DMS53 treated with DMSO at 0.1 percent for 48 hours (cell line): ENCODE results near the gene STN1.

ENCODE experiments used
- DNase-seq: peaks from one replicate; lab custom pipeline; 2025; ENCODE audit not compliant: unreplicated experiment; lab: John Stamatoyannopoulos, UW

The STN1 gene

DNA sequence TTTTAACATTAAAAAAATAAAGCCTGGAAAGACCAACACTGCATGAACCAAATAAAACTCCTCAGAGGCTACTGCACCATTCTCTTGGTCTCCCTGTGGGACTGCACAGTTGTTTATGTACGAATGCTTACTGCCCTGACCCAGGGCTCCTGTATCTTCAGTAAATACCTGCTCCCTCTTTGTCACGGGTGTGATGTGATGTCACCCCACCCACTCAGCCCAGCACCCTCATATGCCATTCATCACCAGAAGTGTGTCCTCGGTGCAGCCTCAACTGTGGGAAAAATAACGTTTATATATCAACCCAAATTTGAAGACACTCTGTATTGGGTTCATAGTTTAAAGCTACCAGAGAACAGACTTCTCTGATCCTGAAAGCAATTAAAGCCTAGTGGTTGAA, 48.6 kb downstream of the STN1 start:
- DNase-seq = no peak

DNA sequence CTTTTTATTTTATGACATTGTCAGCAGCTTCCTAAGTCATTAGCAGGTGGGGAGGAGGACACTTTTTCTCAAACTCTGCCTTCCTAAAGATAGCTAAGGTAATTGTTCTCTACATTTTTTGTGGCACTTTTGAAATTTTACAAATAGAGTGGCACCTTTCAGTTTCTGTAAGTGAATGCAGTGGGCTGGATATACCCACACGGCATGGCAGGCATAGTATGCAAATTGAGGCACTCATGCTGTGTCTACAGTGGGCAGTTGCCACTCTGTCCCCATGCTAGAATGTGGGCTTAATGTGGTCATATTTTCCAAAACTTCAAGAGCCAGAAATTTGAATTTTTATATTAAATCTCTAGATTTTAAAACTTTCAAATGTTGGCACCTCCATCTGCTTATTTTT, 49.8 kb downstream of the STN1 start:
- DNase-seq = no peak

DNA sequence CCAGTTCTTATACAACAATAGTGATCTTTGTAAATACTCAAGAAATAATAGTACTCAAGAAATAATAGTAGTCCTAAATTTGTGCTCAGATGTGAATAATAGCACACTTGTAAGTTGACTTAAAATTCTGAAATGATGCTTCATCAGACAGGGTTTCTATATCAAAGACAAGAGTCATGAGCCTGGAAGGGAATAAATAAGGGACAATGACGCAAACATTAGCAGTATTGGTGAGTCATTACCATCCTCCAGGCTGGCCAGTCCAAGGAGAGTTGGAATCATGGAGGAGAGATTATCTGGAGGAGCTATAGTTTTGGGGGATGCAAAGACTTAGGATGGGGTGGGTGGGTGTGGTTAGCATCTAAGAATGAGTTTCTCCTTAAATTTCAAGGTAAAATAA, 56.5 kb downstream of the STN1 start:
- no peak for DNase-seq

DNA sequence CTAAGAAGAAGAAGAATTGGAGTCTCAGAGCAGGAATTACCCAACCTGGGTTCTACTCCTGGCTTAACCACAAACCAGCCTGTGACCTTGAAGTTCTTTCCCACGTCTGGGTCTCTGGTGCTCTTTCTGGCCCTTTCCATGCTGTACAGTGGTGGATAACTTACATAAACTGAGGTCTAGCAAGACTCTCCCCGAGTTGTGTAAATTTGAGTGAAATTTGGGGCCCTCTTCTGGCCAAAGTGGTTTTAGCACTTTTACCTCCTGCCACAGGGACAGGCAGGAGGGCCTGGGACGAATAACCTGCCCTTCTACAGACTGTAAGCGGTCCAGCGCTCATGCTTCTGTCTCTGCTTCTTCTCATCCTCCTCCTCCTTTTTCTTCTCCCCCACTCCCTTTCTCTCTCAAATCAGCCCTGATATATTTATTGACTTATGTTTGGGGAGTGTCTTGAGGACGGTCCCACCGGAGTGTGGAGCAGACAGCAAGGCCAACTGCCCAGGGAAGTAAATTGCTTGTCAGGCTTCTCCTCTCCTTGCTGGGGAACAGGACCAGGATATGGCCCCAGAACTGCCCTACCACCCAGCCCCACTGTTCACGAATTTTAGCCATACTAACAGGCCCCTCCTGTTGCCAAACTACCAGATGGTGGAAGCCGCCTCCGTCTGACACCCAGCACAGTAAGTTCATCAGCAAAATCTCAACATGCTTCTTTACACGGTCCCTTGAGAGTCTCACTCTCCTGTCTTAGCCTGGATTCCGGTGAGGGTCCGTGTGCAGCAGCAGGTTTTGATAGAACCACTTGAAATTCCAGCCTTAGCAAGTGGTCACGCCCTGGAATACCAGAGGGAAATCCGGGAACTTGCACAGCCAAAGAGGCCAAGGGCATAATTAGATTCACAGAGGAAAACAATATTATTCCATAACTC, 58.6 kb downstream of the STN1 start:
- peak; percentile 62 for DNase-seq

DNA sequence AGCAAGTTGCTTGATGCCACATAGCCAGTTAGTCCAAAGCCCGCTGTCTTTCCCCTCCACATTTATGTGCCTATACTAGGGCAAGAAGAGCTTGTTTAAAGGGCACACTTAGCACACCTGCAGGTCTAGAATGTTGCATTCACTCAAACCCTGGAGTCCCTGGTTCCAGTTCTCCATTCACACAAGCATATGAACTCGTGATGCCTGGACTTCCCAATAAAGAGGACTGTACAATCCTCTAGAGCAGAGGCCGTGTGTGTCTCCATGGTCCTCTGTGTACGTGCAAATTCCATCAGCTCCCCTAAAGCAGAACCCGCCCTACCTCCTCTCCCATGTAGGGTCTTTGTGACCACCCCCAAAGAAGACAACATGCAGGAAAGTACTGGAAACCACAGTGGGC, 59.6 kb downstream of the STN1 start:
- no peak for DNase-seq

DNA sequence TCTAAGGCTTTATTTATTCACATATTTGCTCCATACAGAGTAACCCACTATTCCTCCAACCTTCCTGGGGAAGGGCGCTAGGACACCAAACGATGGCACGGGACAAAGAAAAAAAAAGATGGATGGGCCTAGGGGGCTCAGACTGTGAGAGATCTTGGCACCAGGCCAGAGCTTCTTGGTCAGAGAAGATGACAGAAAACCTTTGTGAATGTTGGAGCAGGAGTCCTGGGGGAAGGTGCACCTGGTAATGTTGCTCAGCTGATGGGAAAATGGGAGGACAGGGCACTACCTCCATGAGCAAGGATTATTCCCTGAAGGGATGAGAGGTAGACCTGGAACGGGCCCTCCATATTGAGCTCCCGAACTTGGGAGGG, 61.2 kb downstream of the STN1 start:
- no peak for DNase-seq

DNA sequence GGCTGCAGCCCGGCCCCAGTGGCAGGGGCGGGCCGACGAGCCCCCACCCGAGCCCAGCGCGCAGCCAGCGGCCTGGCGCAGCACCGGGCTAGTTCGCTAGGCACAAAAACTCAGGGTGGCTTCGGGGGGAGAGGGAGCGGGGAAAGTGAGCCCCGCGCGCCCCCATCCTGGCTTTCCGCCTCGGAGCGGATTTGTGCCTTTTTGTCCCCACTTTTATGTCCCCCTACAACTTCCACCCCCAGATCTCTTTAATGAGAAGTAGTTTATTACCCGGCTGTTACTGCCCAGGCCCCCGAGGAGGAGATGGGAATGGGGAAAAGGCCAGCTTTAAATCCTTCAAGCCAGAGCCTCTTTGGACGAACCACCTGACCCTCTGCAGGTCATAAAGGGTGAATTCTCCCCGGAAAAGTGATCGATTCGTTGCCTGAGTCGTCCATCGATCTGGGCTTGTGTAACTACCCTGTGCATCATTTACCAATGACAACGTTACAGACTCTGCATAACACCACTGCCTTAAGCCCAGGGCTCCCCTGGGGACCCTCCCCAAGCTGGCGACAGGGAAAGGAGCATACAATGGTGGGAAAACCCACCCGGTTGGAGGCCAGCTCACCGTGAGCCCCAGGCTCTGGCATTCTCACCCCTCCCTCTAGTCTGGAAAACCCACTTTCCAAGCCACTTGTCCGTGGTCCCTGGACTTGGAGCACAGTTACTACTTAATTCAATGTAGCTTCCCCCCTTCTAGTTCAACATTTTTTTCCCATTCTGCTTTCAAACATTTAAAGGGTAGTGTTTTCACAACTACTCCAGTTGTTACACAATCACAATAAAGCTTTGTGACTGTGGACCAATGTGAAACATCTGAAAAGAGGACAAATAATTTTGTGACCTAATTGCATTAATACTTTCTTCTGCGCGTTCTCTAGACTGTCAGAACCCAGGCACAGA, 61.9 kb downstream of the STN1 start:
- no peak for DNase-seq

DNA sequence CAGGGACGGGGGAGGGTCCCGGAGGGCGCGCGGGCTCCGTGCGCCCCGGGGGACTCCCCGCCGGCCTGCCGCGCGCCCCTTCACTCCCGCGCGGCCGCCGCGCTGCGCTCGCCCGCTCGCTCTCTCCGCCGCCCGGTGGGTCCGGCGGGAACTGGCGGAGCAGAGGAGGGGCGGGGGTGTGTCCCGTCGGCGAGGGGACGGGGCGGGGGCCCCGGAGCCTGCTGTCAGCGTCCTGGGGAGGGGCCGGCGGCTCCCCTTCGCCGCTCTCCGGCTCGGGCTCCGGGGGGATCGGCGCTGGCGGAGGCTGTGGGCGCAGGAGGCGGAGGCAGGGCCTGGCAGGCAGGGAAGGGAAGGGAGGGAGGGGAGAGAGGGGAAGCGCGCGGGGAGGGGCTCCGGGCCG, 62.6 kb downstream of the STN1 start, which contains the start of gene SH3PXD2A:
TSS of gene SH3PXD2A (minus strand) at position 153 of the 400 bp plus-strand sequence. CDS start 310 bp downstream, outside the sequence.
- DNase-seq = no peak

DNA sequence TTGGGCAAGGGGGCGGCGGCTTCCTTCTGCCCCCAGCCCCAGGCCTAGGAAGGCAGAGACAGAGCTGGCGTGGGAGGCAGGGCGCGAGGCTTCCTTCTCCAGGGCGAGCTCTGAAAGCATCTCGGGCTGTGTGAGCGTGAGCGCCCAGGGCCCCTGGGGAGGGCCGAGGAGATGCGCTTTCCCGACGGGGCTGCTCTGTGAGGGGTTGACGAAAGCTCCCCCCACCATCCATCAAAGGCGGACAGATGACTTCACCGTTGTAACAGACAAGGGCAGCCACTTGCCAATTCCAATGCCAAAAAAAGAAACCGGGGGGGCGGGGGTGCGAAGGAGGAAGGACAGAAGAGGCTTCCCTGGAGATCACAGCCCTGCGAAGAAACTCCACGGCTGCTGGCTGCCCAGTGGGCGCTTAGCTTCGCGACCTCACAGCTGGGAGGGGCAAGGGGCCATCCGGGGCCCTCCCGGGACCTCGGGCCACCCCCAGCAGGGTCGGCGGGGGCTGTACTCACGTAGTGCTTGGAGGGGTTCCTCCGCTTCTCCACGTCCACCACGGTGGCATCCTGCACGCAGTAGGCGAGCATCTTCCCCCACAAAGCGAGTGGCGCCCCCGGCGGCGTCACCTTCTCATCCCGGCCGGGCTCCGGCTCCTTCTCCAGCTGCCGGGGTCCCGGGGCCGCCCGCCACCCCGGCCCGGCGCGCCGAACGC, 63.1 kb downstream of the STN1 start:
- DNase-seq = no peak

DNA sequence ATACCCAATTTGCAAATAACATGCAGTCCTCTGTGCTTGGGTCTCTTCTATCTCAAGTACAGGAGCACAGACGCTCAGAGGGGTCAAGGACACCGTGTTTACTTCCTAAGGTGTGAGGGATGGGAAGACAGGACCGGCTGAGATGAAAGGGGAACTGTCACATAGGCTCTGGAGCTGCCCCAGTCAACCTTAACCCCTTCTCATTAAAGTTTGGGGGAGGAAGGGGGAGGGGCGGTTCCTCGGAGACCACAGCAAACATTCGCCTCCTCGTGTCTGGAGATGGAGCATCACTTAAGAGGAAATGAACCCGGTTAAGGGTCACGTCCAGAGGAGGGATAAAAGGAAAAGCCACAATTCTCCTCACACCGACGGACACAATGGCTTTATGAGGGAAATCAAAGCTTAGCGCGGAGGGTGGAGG, 63.7 kb downstream of the STN1 start:
- DNase-seq = no peak

DNA sequence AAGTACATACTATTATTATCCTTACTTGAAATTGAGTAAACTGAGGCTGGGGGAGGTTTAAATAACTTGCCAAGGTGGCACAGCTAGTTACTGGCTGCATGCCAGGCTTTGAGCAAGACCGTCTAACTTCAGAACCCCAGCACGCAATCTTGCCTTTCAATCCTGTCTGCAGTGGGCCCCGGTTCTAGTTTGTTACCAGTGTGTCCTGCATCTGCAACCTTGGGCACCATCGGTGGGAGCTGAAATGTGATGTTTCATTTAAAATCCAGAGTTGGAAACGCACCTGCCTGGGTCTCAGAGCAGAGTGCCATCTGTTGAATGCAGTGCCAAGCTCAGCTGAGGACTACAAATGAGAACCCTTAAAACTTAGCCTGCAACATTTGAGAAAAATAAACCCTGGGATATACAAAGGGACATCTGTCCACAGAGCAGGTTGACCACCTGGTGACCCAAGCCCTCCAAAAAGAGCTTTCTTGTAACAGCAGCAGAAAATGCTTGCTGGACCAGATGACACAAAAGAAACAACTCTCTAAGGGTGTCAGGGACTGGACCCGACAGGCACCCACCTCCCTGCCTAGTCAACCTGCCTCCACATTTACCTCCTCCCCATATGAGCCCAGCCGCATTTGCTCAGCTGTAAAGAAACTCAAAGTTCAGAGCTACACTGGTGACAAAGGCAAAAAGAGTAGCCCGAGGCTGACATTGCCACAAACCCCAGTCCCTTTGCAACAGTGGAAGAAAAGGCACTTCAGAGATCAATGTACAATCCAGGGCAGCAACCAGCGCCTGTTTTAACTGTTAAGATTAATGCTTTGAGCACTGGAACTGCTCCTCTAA, 64.3 kb downstream of the STN1 start:
- DNase-seq = no peak

DNA sequence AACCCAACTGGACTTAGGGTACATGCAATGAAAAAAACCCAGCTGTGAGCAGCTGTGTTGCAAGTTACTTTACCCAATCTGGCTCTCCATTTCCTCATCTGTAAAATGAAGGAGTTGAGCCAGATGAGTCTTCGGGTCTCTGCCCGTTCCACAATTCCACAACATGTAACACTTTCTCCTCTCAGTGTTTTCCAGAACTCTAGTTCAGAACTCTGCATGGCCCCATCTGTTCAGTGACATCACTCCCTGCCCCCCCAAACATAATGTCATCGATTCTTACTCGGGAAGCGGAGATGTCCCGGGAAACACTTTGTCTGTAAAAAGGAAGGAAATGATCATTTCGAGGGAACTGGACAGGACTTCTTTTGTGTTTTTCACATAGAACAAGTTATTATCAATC, 65.1 kb downstream of the STN1 start:
- DNase-seq = no peak

DNA sequence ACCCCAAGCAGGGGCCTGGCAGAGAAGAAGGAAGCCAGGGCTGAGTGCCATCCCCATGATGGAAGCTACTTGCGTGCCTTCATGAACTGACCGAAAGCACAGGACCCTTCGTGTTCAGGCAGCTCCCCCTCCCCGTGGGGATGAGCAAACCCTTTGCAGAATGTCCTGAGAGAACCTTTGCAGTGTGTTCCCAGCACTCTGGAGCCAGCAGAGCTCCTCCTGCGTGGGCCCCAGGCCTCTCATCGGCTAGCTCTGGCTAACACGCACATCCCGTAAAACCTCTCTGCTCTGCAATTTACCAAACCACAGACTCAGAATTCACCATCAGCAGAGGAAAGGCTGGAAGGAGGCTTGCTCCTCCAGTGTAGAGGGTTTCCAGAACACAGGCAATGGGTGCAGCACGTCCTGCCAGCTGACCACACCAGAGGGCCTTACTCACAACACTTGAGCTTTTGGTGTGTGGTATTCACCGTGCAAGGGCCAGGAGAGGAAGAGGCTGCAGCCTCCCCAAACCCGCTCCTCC, 65.7 kb downstream of the STN1 start:
- no peak for DNase-seq

DNA sequence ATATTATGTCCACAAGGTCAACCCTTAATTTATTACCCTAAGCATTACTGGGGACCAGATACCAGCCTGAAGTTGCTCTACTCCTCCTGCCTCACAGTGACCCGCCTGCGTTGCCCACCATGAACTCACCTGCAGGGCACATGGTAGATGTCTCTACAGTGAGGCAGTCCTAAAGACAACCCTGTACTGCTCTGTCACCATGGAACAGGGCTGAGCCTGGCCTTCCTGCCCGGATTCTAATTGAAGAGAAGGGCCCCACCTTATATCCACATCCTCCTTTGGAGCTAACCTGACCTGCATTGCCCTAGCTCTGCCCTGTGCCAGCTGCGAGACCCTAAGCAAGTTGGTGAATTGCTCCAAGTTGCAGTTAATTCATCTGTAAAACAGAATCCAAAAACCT, 66.7 kb downstream of the STN1 start:
- DNase-seq = no peak

DNA sequence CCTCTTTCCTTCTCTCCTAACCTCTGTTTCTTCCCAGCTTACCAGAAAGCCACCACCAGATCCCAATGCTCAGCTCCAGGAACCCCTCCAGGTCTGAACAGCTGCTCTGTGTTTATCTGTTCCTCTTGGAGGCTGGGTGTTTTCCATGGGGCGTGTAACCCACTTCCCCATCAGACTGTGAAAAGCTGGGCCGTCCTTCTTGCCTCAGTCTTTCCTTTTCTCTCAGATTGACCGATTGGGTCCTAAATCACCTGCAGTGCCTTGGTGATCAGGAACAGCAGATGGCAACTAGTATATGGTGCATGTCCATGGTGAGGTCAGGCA, 67.5 kb downstream of the STN1 start:
- DNase-seq = no peak

DNA sequence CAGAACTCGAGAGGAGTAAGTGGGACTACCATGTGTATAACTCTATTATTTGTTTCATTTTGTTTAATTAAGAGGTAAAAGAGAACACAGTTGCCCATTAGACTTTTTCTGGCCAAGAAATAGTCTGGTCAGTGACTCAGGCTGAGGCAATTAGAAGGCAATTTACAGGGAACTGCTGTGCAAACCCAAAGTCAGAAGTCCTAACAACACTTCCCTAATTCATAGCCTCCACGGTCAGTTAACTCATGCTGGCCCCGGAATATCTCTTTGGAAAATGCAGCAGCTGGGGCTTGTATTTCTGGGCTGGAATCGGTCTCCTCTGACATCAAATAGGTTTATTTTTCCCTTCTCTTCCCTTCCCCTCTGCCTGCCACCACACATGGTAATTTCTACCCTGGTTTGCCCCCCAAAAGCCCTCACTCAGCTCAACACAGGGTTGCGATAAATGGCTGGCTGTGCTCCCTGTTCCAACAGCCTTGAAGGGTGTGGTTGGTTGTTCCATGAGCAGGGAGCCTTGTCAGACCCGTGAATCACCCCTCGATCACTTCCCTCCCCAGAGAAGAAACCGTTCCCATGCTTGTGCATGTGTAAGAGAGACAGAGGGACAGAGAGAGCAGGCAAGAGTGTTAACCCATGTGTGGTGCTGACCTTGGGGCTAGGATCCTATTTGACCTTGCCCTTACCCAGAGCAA, 68.0 kb downstream of the STN1 start:
- no peak for DNase-seq

DNA sequence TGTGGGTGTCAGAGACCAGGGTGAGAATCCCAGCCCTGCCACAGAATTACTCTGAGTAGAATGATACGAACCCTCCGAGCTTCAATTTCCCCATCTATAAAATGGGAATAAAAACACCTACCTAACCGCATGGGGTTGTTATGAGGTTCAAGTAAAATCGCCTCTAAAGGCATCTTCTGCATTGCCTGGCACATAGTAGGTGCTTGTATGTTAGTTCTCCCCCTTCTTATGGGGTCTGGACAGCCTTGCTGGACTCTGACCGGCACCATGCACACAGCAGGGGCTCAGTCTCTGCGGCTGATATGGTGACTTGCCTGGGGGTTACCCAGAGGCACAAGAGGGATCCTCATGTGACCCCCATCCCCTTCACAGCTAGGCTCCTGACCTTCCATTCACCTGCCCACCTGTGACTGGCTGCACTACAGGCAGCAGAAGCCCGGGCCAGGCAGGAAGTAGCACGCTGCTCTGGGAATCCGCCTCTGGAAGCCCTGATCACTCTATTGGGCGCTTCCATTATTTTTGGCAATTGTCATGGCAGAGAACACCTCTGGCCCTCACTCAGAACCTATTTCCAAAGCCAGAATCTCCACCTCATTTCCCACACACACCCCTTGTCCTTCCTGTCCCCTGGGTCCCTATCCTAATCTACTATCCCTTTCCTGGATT, 68.6 kb downstream of the STN1 start:
- DNase-seq = no peak

DNA sequence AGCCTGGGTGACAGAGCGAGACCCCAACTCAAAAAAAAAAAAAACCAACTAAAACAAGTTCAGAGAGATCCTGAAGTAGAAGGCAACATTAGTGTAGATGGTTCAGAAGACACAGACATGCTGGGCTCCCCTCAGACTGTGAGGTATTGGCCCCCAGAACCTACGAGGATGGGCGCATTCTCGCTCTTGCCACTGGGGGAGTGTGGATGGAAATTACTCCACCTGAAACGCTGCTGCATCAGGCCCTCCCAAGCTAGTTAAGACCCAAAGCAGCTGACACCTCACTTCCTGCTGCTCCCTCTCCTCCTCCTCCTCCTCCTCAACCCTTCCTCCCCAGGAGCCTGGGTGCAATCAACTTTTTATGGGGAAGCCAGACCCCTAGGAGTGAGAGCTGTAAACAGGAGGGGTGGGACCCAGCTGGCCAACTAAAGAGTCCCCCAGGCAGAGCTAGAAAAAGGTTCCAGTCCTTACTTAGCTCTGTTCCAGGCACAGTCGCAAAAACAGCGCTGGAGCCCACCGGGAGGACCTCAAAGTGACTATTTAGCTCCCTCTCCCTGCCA, 70.0 kb downstream of the STN1 start:
- no peak for DNase-seq

DNA sequence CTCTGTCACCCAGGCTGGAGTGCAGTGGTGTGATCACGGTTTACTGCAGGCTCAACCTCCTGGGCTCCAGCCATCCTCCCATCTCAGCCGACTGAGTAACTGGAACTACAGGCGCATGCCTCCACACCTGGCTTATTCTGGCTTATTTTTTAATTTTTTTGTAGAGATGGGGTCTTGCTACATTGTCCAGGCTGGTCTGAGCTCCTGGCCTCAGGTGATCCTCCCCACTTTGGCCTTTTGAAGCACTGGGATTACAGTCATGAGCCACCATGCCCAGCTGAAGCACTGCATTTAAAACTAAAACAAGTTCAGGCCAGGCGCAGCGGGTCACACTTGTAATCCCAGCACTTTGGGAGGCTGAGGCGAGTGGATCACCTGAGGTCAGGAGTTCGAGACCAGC, 70.6 kb downstream of the STN1 start:
- DNase-seq = no peak
